Measurements from ENCODE around the gene VPS41.
A peak's percentile ranks its signal among the peaks of the same experiment; 100 is the strongest.

Gene VPS41

GRCh38 chr7:38905056-38905759, 3.8 kb downstream of the VPS41 start:
- ATAC-seq: peak; percentile 32 to 42

DNA sequence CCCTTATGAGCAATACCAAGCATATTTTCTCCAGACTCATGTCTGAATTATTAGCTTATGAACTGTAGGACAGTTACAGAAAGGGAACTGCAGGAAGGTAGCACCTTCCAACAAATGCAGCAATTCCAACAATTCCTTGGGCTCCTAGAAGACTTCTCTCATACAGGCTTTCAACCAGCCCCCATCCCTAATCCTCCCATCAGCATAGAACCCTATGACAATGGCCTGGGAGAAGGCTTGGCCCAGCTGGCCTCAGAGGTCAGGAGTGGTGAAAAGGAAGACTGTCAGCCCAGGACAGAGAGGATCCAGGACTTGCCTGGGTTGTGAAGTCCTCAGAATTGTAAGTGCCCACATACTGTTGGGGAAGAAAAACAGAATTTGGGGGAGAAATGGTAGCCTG, 5.9 kb downstream of the VPS41 start:
- no peak for ATAC-seq

GRCh38 chr7:38902449-38902848, 6.5 kb downstream of the VPS41 start:
- no peak for ATAC-seq

GRCh38 chr7:38893061-38893460, 15.9 kb downstream of the VPS41 start:
- no peak for ATAC-seq

DNA sequence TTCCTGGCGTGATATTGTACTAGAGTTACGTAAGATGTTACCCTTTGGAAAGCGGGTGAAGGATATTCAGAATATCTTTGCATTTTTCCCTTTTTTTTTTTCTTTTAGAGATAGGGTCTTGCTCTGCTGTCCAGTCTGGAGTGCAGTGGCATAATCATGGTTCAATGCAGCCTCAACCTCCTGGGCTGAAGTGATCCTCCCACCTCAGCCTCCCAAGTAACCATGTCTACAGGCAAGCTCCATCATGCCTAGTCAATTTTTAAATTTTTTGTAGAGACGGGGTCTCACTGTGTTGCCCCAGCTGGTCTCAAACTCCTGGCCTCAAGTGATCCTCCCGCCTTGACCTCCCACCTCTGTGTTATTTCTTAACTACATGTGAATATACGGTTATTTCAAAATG, 18.4 kb downstream of the VPS41 start:
- ATAC-seq: no peak

GRCh38 chr7:38889872-38890432, 19.0 kb downstream of the VPS41 start:
- ATAC-seq: no peak

DNA sequence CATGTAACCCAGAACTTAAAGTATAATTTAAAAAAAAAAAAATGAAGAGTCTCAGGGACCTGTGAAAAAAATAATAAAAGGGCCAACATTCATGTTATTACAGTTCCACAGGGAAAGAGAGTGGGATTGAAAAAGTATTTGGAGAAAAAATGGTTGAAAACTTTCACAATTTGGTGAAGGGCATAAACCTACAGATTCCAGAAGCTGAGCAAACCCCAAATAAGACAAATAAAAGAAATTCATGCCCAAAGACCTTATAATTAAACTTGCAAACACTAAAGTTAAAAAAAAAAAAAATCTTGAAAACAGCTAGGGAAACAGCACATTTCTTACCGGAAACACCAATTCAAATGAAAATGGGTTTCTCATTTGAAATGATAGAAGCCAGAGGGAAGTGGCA, 19.9 kb downstream of the VPS41 start:
- no peak for ATAC-seq

DNA sequence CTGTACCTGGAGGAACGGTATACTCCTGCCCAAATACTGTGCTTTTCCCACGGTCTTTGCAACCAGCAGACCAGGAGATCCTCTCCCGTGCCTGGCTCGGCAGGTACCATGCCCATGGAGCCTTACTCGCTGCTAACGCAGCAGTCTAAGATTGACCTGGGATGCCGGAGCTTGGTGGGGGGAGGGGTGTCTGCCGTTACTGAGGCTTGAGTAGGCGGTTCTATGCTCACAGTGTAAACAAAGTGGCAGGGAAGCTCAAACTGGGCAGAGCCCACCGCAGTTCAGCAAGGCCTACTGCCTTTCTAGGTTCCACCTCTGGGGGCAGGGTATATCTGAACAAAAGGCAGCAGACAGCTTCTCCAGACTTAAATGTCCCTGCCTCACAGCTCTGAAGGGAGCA, 22.7 kb downstream of the VPS41 start:
- ATAC-seq: no peak

DNA sequence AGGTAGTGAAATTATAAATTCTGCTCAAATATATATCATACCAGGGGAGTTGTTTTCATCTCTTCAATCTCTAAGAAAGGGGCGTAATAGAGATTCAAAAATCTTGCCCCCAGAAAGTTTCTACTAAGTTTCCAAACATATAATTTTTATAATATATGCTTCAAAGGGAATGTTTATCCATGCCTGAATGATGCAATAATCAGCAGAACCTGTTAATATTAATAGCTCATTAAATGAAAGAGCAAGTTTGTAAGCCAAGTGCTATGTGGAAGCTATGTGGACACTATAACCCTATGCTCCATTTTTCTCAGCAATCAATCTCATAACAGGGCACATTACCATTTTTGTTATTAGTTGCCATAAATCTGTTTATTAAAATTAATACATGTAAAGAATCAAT, 25.3 kb downstream of the VPS41 start:
- ATAC-seq: no peak

DNA sequence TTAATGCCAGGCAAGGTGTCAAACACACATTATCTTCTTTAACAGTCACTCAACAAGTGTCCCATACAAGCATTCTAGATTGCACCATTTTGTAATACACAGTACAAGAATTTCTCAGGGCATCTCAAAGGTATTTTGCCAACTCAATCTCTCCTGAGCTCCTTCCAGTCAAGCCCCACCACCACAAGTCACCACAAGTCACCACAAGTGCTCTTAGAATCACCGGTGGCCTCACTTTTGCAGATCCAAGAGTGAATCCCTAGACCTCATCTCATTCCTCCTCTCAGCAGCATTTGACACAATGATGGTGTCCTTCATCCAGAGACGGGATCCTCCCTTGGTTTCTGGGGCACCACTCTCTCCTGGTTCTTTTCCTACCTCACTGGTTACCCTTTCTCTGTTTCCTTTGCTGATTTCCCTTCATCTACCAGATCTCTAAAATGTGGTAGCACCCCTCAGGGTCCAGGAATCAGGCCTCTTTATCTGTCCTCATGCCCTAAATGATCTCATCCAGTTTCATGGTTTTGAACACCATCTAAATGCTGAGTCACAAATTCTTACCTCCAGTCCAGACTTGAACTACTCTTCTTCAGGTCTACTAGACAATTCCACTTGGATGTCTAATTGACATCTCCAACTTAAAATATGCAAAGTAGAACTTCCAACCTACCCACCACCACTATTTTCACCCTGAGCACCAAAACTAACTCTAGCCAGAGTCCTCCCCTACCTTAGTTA, 26.9 kb downstream of the VPS41 start:
- no peak for ATAC-seq

DNA sequence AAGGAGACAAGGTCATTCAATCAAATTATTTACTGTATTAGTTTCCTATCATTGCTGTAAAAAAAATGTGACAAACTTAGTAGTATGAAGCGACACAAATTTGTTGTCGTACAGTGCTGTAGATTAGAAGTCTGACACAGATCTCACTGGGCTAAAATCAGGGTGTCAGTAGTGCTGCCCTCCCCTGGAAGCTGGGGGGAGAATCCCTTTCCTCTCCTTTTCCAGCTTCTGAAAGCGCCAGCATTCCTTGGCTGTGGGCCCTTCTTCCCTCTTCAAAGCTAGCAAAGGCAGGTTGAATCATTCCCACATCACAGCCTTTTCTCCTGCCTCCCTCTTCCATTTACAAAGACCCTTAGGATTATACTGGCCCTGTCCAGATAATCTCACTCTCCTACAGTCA, 28.0 kb downstream of the VPS41 start:
- ATAC-seq: no peak

DNA sequence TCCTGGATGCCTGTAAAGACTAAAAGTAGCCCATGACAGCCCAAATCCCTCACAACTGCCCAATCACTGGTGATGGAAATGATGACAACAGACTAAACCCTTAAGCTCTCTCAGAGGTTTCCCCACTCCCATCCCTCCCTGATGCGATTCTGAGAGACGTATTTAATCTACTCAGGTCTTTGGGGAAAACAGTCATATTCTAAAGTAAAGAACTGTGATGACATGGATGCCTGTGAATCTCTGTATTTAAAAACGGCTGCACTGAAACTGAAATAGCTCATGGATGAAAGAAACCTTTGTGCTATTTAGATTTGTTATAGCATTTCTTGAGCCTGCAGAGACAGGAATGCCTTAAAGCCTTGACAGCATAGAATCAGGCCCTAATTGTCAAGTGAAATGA, 28.5 kb downstream of the VPS41 start:
- ATAC-seq: no peak

GRCh38 chr7:38880035-38880434, 29.0 kb downstream of the VPS41 start:
- ATAC-seq: no peak

DNA sequence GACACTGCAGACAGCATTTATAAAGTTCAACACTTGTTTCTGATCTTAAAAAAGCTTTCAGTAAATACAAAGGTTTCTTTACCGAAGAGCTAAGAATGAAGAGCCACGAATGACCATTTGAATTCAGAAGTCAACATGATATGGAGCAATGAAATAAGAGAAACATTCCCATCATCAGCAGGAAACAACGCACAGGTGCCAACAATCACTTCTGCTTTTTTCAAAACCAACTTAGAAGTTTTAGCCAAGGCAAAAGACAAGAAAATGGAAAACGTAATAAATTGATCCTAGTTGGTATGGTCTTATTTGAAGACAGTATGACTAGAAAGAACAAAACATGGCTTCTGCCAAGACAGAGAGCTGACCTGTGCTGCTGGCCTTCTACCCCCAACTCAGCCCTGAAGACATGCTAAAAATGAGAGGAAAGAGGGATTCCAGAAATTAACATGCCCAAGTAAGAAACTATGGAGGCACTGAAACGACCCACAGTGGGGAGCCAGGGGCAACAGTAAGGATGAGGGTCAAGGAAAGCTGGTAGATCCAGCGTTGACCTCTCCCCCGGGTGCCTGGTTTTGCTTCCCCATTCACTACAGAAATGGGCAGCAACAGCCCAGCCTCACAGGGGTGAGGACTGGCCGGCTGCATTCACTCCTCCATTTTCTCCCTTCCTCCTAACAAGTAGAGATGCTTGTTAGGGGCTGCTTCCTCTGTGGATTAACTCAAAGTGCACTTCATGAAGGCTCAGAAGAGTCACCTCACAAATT, 30.1 kb downstream of the VPS41 start:
- no peak for ATAC-seq

DNA sequence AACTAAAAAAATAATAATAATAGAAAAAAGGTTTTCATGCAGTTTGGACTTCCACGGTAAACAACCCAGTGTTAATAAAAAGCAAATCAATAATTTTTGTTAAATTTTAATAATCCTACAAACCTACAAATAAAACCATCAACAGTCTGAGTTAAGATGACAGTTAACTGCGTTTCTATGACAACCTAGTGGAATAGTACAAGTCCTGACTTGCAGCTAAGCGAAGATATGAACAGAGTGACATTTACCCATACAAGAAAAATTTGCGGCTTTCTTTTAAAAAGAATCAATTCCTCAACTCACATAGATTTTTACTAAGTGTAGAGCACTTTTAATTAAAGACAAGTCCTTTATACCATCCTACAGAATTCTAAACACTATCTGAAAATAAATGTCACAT, 35.6 kb downstream of the VPS41 start:
- ATAC-seq: no peak

DNA sequence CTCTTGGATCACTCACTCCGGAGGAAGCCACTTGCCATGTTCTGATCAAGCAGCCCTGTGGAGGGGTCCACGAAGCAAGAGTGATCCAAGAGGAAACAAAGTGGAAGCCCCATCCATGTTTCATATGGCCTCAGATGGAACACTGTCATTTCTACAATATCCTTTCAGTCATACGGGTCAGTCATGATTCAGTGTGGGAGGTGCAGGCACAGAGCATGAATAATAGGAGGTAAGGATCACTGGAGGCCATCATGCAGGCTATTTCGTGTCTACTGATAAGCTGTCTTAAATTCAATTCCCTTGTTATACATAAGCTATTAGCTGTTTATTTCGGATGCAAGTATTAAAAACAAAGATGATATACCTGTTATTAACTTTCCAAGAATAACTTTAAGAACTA, 36.8 kb downstream of the VPS41 start:
- no peak for ATAC-seq

DNA sequence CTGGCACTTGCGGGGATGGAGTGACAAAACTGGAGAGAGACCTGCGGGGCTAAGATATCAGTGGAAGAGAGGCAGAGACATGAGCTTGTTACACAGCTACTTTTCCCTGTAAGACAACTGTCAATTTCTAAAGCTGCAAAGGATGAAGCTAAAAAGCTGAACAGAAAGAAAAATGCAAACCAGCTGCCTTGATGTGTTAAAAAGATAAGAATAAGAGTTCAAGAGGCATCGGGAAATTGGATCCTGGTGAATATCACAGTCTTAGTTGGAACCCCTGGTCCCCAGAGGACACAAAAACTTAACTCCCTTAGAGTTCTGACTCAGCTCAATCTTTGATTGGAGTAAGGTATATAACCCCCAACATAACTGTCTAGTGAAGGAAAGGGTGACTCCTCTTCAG, 38.8 kb downstream of the VPS41 start:
- ATAC-seq: peak in 1 of 2 donors; percentile 10

- no peak for ATAC-seq
Measured at GRCh38 chr7:38863601-38864291, 45.2 kb downstream of the VPS41 start.

DNA sequence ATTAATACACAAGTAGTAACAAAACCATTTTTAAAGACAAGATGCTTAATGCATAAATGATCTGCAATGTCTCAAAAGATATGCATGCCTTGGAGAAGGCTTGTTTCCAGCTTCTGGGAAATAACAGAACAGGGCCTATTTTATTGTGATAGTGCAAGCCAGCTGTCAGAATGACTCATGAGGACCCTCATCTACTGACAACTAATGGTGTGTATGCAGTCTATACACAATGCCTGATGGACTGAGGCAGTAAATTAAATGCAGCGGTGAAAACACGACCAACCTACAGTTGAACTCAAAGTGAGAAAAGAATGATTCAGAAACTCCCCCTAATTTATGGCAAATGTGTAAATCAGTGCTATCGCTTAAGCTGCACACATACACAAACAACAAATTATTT, 46.3 kb downstream of the VPS41 start:
- no peak for ATAC-seq

GRCh38 chr7:38858259-38858884, 50.6 kb downstream of the VPS41 start:
- no peak for ATAC-seq

DNA sequence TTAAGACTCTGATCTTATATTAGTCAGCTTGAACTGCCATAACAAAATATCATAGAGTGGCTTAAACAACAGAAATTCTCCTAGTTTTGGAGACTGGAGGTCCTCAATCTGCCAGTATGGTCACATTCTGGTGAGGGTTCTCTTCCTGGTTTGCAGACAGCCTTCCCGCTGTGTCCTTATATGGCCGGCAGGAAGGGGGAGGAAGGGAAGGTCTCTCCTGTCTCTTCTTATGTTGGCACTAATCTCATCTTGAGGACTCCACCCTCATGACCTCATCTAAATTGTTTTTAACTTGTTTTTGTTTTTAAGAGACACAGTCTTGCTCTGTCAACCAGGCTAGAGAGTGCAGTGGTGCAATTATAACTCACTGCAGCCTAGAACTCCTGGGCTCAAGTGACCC, 53.1 kb downstream of the VPS41 start:
- ATAC-seq: no peak

DNA sequence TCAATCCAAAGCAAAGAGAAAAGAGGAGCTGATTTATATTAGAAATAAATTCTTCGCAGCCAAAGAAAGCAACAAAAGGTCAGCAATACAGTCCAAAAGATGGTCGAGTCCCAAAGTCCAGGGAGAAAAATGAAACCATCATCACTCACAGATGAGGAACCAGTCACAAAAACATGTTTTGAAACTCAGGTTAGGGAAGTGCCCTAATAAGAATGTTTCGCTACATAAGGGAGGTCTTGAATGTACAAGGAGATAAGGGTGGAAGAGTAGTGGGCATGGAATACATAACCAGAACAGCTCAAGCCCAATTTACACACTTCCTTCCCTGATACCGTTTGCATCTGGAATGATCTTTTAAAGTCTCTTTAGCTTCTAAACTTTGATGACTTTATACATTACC, 53.6 kb downstream of the VPS41 start:
- no peak for ATAC-seq

All from activated CD4-positive, CD25-positive, alpha-beta regulatory T cell treated with anti-CD3 and anti-CD28 coated beads, Interleukin-2, amount 50 U/mL, for 24 hours (primary cell).